GM19438 (cell line): Measurements from ENCODE around the gene GDAP2.

Experiments
- ATAC-seq: cut with Tn5 transposase; IDR thresholded peaks from one replicate; pipeline ENCODE4 v1.9.1; 2021; ENCODE audit warnings: low read depth; ENCODE audit not compliant: unreplicated experiment

Gene GDAP2

DNA sequence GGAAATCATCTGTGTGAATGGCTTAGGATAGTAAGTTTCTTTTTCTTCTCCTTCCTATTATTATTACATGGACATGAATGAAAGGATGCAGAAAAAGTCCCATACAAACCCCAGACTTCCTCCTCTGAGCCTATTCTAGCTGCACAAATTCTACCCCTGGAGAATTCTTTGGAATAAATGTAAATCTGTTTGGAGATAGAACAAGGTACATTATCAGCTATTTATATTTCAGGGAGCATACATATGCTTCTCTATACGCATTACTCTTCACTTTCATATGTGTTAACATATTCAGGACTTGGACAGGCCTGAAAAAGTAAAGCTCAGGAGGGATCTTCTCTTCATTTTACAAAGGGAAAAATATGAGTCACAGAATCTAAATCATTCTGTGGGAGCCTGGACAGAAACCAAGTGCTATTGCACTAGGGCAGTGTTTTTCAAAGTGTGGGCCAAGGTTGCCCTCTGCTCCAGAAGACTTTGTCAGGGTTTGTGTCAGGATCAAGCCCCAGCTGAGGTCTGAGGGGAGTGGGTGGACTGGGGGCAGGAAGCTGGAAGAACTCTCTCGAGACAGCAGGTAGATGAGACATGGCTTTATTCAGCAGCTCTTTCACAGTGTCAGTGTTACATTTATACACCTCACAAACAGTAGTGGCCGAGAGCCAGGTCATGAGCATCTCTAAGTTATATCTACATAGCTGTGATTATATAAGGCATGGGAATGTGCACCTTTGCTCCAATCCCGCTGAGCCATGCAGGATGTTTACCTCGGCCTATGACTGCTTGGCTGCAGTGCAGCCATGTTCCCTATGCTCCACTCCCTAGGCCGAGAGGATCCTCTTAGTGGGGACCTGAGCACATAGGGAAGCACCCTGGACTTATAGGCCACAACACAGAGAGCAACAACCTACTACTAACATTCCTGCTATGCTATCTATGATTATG is 114.3 kb downstream of the GDAP2 start:
- ATAC-seq, result no peak
